ENCODE data around the gene PSMD12.

DNA sequence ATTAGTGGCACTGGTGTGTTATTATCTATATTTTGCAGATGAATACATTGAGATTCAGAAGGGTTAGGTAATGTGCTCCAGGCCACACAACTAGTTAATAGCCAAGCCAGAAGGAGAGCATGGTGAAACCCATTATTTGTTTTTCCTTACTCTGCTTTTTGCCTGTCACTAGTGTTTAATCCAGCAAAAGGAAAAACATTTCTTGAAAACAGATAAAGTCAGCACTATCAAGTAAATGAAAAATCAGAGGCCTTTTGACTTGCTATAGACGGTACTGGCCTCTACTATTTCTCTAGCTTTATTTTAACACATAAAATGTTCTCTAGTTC lies 15.5 kb upstream of the PSMD12 start:
- TF ChIP-seq, protein P1, sequence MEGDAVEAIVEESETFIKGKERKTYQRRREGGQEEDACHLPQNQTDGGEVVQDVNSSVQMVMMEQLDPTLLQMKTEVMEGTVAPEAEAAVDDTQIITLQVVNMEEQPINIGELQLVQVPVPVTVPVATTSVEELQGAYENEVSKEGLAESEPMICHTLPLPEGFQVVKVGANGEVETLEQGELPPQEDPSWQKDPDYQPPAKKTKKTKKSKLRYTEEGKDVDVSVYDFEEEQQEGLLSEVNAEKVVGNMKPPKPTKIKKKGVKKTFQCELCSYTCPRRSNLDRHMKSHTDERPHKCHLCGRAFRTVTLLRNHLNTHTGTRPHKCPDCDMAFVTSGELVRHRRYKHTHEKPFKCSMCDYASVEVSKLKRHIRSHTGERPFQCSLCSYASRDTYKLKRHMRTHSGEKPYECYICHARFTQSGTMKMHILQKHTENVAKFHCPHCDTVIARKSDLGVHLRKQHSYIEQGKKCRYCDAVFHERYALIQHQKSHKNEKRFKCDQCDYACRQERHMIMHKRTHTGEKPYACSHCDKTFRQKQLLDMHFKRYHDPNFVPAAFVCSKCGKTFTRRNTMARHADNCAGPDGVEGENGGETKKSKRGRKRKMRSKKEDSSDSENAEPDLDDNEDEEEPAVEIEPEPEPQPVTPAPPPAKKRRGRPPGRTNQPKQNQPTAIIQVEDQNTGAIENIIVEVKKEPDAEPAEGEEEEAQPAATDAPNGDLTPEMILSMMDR (IDR thresholded peaks at IDR 0.05): no peak
- no peak for TF ChIP-seq POLR2A (IDR thresholded peaks at IDR 0.05)

Measured in lower leg skin (tissue), 3 donors.